Mammary epithelial cell (primary cell): ENCODE data around the gene FCN1.

Experiments
- CTCF ChIP-seq, 2 donors: IDR thresholded peaks in 1 of 2; conservative IDR thresholded peaks in 1 of 2; 2 replicates each; pipeline ENCODE4 v1.5.1; 2011 to 2012; ENCODE audit warnings: inconsistent platforms in 2 of 2, low read length in 2 of 2, mild to moderate bottlenecking in 2 of 2, control low read depth in 1 of 2, low read depth in 1 of 2; ENCODE audit not compliant: insufficient read depth in 1 of 2; ENCODE audit errors: extremely low read depth in 1 of 2
- EZH2 ChIP-seq: IDR thresholded peaks from 2 replicates; pipeline ENCODE4 v1.6.1; 2012; ENCODE audit warnings: low read length, inconsistent platforms, borderline replicate concordance

DNA sequence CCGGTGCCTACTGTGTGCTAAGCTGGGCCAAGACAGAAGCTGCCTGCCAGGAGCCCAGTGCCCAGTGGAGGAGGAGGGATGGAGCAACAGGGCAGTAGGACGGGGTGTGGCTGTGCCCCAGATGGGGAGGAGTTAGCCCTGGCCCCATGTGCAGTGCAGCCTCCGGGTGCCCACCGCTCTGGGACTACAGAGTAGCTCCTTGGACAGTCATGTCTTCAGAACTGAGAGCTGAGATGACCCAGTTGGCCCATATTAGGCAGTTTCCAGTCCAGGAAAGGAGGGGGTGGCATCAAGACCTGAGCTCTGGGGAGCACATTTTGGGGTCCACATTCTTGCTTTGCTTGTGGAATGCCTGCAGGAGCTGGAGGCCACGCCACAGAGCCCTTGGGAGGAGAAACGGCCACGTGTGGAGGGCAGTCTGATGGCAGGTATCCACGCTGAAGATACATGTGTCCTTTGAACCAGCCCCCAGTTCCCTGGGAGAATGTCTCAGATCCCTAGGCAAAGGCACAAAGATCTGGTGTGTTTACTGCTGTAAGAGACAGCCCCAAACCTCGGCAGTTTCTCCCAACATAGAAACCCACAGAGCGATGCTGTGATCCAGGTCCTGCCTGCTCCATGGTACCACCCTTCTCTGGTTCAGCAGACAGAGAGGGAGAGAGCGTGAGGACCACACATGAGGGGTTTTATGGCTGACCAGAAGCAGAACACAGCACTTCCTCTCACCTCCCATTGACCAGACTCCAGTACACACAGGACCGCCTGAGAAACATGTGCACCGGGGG, 46.8 kb upstream of the FCN1 start:
- no peak for TF ChIP-seq CTCF (conservative IDR thresholded peaks at IDR 0.05 in 1 of 2, IDR thresholded peaks at IDR 0.05 in 1 of 2; ENCODE audit: extremely low read depth in 1 of 2, insufficient read depth in 1 of 2, low read depth in 1 of 2, low read length in 2 of 2)
- no peak for TF ChIP-seq EZH2
